A673 (cell line): ENCODE data around the gene TMEM170A. TPM values are rescaled to one million over a fixed set of nuclear protein-coding genes. Genes with fewer than 3 reads are reported as not detected.

Experiments used
- BruUV-seq: library from RNA; stranded (reverse); fragments of 400-500 nt; replicated peaks from 2 replicates; lab custom pipeline; 2021; lab: Mats Ljungman, UMichigan
- CTCF ChIA-PET: fragments of 300-600 bp; sonication (Branson Sonifier 250); formaldehyde crosslinking; loops from one replicate; lab custom pipeline; 2022; ENCODE audit warnings: antibody characterized with exemption; lab: Charles Lee
- POLR2A ChIA-PET: fragments of 300-600 bp; sonication (Branson Sonifier 250); formaldehyde crosslinking; loops from one replicate; lab custom pipeline; 2022; ENCODE audit warnings: antibody characterized with exemption; ENCODE audit not compliant: low non-redundant PET; lab: Charles Lee
- DNase-seq: peaks from one replicate; pipeline ENCODE4 v3.0.0-alpha.2; 2015; ENCODE audit warnings: low spot score
- H3K27ac ChIP-seq: fragments of 200-600 bp; sonication (generic); 2 replicates; pipeline ENCODE4 v1.5.1; 2016; ENCODE audit warnings: mixed run types, low read depth, mild to moderate bottlenecking, mixed read lengths, antibody characterized with exemption, low read length; ENCODE audit not compliant: poor library complexity, severe bottlenecking
- H3K27me3 ChIP-seq: fragments of 200-600 bp; sonication (generic); replicated peaks from 2 replicates; pipeline ENCODE4 v1.6.1; 2017; ENCODE audit warnings: mixed run types, low read depth, mild to moderate bottlenecking, mixed read lengths, antibody characterized with exemption, low read length; ENCODE audit not compliant: insufficient read depth, poor library complexity
- H3K36me3 ChIP-seq: fragments of 200-600 bp; sonication (generic); 2 replicates; pipeline ENCODE4 v1.6.1; 2016; ENCODE audit warnings: mixed run types, mild to moderate bottlenecking, mixed read lengths, antibody characterized with exemption, low read length; ENCODE audit not compliant: insufficient read depth, poor library complexity, severe bottlenecking
- H3K4me1 ChIP-seq: fragments of 200-600 bp; sonication (generic); 2 replicates; pipeline ENCODE4 v1.6.1; 2017; ENCODE audit warnings: mixed run types, mild to moderate bottlenecking, mixed read lengths, antibody characterized with exemption, low read length; ENCODE audit not compliant: insufficient read depth, poor library complexity, severe bottlenecking
- H3K4me3 ChIP-seq: fragments of 200-600 bp; sonication (generic); 2 replicates; pipeline ENCODE4 v1.5.1; 2016; ENCODE audit warnings: low read depth, mixed run types, mild to moderate bottlenecking, mixed read lengths, low read length; ENCODE audit not compliant: poor library complexity, severe bottlenecking
- H3K9me3 ChIP-seq: fragments of 200-600 bp; sonication (generic); 2 replicates; pipeline ENCODE4 v1.6.1; 2016; ENCODE audit warnings: mixed run types, low read depth, mild to moderate bottlenecking, mixed read lengths, antibody characterized with exemption, low read length; ENCODE audit not compliant: poor library complexity, severe bottlenecking
- CTCF ChIP-seq: fragments of 300-800, 200-600 bp; sonication (generic); conservative IDR thresholded peaks from 2 replicates; pipeline ENCODE4 v1.5.1; 2017; ENCODE audit warnings: low read depth, mild to moderate bottlenecking, antibody characterized with exemption, low read length, moderate library complexity, mixed read lengths
- EZH2 ChIP-seq: fragments of 200-600 bp; sonication (generic); IDR thresholded peaks from 2 replicates; pipeline ENCODE4 v1.6.1; 2017; ENCODE audit warnings: borderline replicate concordance, low read depth, mild to moderate bottlenecking, mixed read lengths, antibody characterized with exemption, low read length; ENCODE audit not compliant: poor library complexity, severe bottlenecking
- intact Hi-C: fragments of 100-400 bp; cut with micrococcal nuclease; formaldehyde crosslinking; loops from one replicate; pipeline ENCODE4 v1.10.0; 2022; ENCODE audit not compliant: unreplicated experiment
- total RNA-seq: library from RNA; stranded (reverse); gene quantifications from 2 replicates; pipeline ENCODE4 v1.2.3, GENCODE V29; 2021

TMEM170A gene
- total RNA-seq, 1 experiment from 2014 or later, result 25.9 TPM

GRCh38 chr16:75483222-75483621 is 18.7 kb upstream of the TMEM170A start:
- H3K27me3 ChIP-seq, result no peaks in the 10 kb centered on the region
- no peak overlapping the region for H3K4me3 ChIP-seq
- BruUV-seq, result no TSS peak
- TF ChIP-seq EZH2, result no peak
- TF ChIP-seq CTCF, result no peak
- intact Hi-C loops, result no loop called here
- H3K4me1 ChIP-seq, result no peaks in the 10 kb centered on the region
- no peaks in the 10 kb centered on the region for H3K36me3 ChIP-seq
- CTCF ChIA-PET, result no interaction called here
- H3K9me3 ChIP-seq, result no peaks in the 10 kb centered on the region
- no peak for DNase-seq
- POLR2A ChIA-PET, result no interaction called here
- no peak overlapping the region for H3K27ac ChIP-seq

GRCh38 chr16:75482434-75483205 is 18.1 kb upstream of the TMEM170A start:
- ChIA-PET CTCF (interaction anchor here (0.5 kb wide), 1 partner anchor 30 kb away, joined by 6 read pairs; no protein-coding TSS in a partner anchor), POLR2A (no interaction called here)
- Histone ChIP-seq H3K27ac (no peak overlapping the region), H3K4me3 (no peak overlapping the region), H3K9me3 (no peaks in the 10 kb centered on the region), H3K27me3 (no peaks in the 10 kb centered on the region), H3K36me3 (no peaks in the 10 kb centered on the region), H3K4me1 (no peaks in the 10 kb centered on the region)
- intact Hi-C loops, result no loop called here
- TF ChIP-seq EZH2 (no peak), CTCF (no peak)
- no TSS peak for BruUV-seq
- no peak for DNase-seq

GRCh38 chr16:75481475-75481874 is 17.0 kb upstream of the TMEM170A start:
- no peaks in the 10 kb centered on the region for H3K27me3 ChIP-seq
- no peak overlapping the region for H3K27ac ChIP-seq
- intact Hi-C loops, result no loop called here
- CTCF ChIA-PET, result interaction anchor here (0.6 kb wide), 1 partner anchor 36 kb away, joined by 6 read pairs; no protein-coding TSS in a partner anchor
- H3K4me1 ChIP-seq, result no peaks in the 10 kb centered on the region
- POLR2A ChIA-PET, result no interaction called here
- no peak overlapping the region for H3K4me3 ChIP-seq
- no peak for DNase-seq
- BruUV-seq, result no TSS peak
- no peaks in the 10 kb centered on the region for H3K9me3 ChIP-seq
- TF ChIP-seq CTCF (no peak), EZH2 (no peak)
- H3K36me3 ChIP-seq, result no peaks in the 10 kb centered on the region
